Natural killer cell treated with Interleukin-12 subunit alpha and Interleukin-12 subunit beta and Interleukin-15 and Interleukin-18, amount 100 ng/mL, for 72 hours (primary cell): ENCODE data around the gene TRMT1. TPM values are rescaled to one million over a fixed set of nuclear protein-coding genes. Genes with fewer than 3 reads are reported as not detected.
A peak's percentile ranks its signal among the peaks of the same experiment; 100 is the strongest.

Experiments
- ATAC-seq, 2 donors: fragments of 150-1000 bp; cut with Tn5 transposase in 1 of 2; sonication (Bioruptor Pico), chemical (Tn5 transposase) in 1 of 2; 2 replicates each; pipeline ENCODE4 v1.10.0; 2021
- DNase-seq: peaks from one replicate; pipeline ENCODE4 v3.0.0; 2022; ENCODE audit warnings: low spot score
- H3K27ac Mint-ChIP-seq, 2 donors: 1 replicate in 1 of 2; 2 replicates in 1 of 2; pipeline ENCODE4 v1.8.0; 2022; ENCODE audit warnings: mixed read lengths in 2 of 2, mild to moderate bottlenecking in 1 of 2, moderate library complexity in 1 of 2
- H3K27me3 Mint-ChIP-seq, 2 donors: 1 replicate in 1 of 2; 2 replicates in 1 of 2; pipeline ENCODE4 v1.8.0; 2022; ENCODE audit warnings: mixed read lengths in 2 of 2
- H3K36me3 Mint-ChIP-seq: one replicate; pipeline ENCODE4 v1.8.0; 2022; ENCODE audit warnings: mixed read lengths
- H3K4me1 Mint-ChIP-seq, 2 donors: 1 replicate in 1 of 2; 2 replicates in 1 of 2; pipeline ENCODE4 v1.8.0; 2022; ENCODE audit warnings: low read depth in 2 of 2, mixed read lengths in 2 of 2, mild to moderate bottlenecking in 1 of 2
- H3K4me3 Mint-ChIP-seq: one replicate; pipeline ENCODE4 v1.8.0; 2022; ENCODE audit warnings: mixed read lengths
- H3K9me3 Mint-ChIP-seq: 2 replicates; pipeline ENCODE4 v1.8.0; 2022; ENCODE audit warnings: mixed read lengths
- total RNA-seq, 2 donors: library from RNA; stranded (reverse); gene quantifications; one replicate each; pipeline ENCODE4 v1.2.3, GENCODE V29; 2022

The TRMT1 gene
- total RNA-seq, 2 donors from 2014 or later, result 54.6 to 120 TPM

DNA sequence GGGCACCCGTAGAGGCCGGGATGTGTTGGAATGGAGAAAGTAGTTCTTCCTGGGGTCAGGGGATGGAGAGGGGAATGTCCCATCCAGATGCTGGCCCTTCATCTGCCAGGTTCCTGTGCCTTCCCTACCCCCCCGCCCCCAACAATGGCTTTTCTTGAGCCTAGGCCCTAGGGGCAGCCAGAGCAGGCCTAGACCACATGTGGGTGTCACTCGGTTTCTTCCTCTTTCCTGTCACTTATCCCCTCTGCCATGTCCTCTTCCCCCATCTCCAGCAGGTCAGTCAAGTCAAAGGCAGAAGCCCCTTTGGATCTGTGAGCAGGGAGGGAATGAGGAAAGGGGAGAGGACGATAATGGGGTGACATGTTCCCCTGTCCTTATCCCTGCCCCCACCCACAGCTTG is 50.3 kb downstream of the TRMT1 start:
- ATAC-seq (no peak), DNase-seq (no peak)
- no peaks in the 10 kb centered on the region for H3K9me3 Mint-ChIP-seq
- H3K27me3 Mint-ChIP-seq, result peaks cover 14 to 23% of the 10 kb centered on the region in 2 donors
- H3K36me3 Mint-ChIP-seq, result no peaks in the 10 kb centered on the region
- peaks cover 1 to 2% of the 10 kb centered on the region in 2 donors for H3K4me1 Mint-ChIP-seq
- H3K4me3 Mint-ChIP-seq, result no peak overlapping the region
- no peak overlapping the region for H3K27ac Mint-ChIP-seq

DNA sequence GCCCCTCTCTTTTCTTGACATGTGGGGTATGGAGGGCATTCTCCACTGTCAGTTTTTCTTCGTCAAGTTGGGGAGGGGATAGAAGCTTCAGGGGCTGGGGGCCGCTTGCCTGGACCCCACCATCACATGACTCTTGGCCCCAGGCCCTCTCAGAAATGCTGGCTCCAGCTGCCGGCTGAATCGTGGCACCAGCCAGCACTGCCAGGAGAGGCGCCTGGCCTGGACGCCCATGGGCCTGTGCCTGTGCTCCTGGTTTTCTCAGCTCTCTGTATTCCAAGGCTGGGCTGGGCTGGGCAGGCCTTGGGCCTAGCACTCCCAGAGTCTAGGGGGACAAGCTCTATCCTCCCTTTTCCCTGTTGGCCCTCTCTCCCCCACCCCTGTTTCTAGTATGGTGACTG is 52.4 kb downstream of the TRMT1 start:
- Mint-ChIP-seq H3K4me1 (peaks cover 5 to 7% of the 10 kb centered on the region in 2 donors), H3K9me3 (no peaks in the 10 kb centered on the region), H3K4me3 (no peak overlapping the region), H3K27me3 (peaks cover 14 to 21% of the 10 kb centered on the region in 2 donors), H3K27ac (no peak overlapping the region), H3K36me3 (no peaks in the 10 kb centered on the region)
- ATAC-seq (no peak), DNase-seq (no peak)

DNA sequence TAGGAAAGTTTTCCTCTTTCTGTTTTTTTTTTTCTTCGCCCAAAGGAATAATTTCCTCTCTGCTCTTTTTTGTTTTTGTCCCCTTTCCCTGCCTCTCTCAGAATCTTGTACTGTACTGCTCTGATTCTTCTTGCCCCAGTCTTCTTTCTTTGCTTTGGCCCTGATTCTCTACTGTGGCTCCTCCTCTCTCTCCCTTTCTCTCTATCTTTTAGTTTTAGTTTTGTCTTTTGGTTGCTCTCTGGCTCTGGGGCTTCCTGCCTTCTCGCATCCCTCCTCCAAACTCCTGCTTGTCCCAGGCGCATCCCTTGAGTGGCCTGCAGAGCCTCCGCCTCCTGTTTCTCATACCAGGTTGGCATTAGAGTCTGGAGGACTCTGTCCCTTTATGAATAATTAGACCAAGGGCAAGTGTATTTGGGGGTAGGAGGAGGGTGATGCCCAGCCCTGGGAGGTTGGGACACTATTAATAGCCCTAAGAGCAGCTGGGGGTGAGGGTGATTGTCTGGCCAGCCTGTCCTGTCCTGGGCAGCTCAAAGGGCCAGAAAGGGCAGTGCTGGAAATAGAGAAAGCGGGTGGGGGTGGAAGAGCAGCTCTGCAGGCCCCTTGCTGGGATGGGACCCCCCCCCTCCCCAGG is 53.0 kb downstream of the TRMT1 start:
- no peak for DNase-seq
- Mint-ChIP-seq H3K9me3 (no peaks in the 10 kb centered on the region), H3K4me3 (no peak overlapping the region), H3K27ac (no peak overlapping the region), H3K27me3 (peaks cover 14 to 21% of the 10 kb centered on the region in 2 donors), H3K4me1 (peaks cover 5 to 7% of the 10 kb centered on the region in 2 donors), H3K36me3 (no peaks in the 10 kb centered on the region)
- no peak for ATAC-seq

DNA sequence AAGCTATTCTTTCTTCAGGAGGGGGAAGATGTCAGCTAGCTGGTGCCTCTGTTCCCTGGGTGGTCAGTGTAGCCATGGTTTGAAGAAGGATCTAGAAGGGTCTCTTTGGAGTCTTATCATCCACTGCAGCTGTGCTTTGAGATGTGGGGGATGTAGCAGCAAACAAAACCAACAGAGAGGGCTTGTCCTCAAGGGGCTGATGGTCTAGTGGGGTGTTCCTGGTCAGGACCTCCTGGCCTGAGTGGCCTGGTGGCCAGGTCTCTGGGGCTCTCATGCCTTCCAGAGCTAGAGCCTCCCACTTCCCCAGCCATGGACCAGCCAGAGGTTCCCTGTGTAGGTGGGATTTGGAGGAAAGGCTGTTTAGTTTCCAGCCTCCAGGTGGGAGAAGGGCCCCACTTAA is 54.2 kb downstream of the TRMT1 start:
- no peak for DNase-seq
- Mint-ChIP-seq H3K9me3 (no peaks in the 10 kb centered on the region), H3K36me3 (no peaks in the 10 kb centered on the region), H3K4me3 (no peak overlapping the region), H3K27me3 (peaks cover 14 to 21% of the 10 kb centered on the region in 2 donors), H3K4me1 (peaks cover 5 to 7% of the 10 kb centered on the region in 2 donors), H3K27ac (no peak overlapping the region)
- ATAC-seq, result no peak

DNA sequence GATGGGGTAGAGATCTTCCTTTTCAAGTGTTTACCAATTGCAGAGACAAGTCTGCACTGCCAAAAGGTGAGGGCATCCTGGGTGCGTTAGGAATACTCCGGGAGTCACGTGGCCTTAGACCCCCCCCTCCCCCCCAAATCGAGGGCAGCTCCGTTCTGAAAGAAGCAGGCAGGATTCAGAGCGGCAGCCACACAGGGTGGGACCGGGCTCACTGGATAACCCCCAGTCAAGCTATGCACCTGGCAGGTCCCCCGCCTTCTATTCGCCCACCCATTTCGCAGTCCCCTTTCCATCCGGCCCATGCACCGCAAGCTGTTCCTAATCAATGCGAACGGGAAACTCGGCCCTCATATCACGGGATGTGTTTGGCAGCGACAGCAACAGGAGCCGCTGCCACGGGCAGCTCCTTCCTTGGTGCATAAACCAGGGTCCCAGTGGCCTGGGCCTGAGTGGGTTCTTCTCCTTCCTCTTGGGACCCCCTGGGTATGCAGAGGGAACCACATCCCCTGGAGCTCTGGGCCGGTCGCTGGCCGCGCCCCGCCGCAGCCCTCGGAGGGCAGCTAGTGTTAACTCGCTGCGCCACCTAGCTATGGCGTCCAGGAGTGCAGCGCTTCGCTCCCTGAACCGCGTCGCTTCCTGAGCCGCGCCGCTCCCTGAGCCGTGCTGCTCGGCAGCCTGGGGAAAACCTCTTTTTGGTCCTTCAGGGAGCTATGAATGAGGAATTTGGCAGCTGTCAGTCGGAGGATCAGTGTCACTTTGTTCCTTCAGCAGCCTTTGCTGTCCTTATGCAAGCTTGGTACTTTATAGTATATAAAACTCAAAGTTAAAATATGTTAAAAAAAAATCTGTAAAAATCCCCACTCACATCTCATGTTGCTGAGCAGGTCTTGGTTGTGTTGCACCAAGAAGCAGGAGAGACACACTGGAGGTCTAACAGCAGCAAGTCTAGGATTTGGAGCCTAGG is 55.3 kb downstream of the TRMT1 start:
- no peaks in the 10 kb centered on the region for H3K36me3 Mint-ChIP-seq
- ATAC-seq, result peak; percentile 87 to 93
- H3K4me1 Mint-ChIP-seq, result peaks cover 5 to 7% of the 10 kb centered on the region in 2 donors
- peak; percentile 72 for DNase-seq
- H3K27ac Mint-ChIP-seq, result no peak overlapping the region
- H3K4me3 Mint-ChIP-seq, result peak overlapping the region; percentile 82
- H3K9me3 Mint-ChIP-seq, result no peaks in the 10 kb centered on the region
- peaks cover 14 to 21% of the 10 kb centered on the region in 2 donors for H3K27me3 Mint-ChIP-seq

DNA sequence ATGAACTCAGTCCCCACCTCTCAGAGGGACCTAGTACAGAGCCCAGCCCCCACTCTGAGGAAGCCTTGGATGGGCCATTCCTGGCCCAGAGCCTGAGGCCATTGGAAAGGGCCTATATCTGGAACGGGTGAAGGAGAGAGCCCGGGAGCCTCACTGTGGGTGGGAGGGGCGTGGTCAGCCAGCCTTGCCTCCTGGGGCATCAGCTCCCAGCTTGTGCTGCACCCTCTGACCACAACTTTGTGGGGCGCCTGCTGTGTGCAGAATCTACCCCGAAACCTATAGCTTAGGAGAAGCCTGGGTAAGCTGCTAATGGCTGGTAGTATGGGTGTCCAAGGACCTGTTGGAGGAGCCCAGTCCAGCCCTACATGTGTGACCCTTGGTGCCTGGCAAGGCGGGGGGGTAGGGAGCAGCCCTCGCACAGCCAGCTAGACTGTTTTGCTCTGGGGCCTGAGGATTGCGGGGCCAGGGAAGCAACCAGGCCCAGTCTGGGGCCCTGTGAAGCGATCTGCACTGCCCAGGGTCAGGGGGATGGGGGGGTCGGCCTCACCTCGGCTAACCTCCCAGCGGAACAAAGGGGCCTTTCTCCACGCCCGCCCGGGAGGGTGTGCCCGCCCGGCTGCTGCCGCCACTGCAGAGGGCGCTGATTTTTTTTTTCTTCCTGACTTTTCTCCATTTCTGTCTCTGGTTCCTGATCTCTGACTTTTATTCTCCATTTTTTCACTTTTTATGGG is 56.1 kb downstream of the TRMT1 start:
- H3K9me3 Mint-ChIP-seq, result no peaks in the 10 kb centered on the region
- no peak overlapping the region for H3K4me3 Mint-ChIP-seq
- DNase-seq, result no peak
- H3K36me3 Mint-ChIP-seq, result no peaks in the 10 kb centered on the region
- no peak overlapping the region for H3K27ac Mint-ChIP-seq
- ATAC-seq, result no peak
- peaks cover 5 to 7% of the 10 kb centered on the region in 2 donors for H3K4me1 Mint-ChIP-seq
- H3K27me3 Mint-ChIP-seq, result peaks cover 14 to 23% of the 10 kb centered on the region in 2 donors

DNA sequence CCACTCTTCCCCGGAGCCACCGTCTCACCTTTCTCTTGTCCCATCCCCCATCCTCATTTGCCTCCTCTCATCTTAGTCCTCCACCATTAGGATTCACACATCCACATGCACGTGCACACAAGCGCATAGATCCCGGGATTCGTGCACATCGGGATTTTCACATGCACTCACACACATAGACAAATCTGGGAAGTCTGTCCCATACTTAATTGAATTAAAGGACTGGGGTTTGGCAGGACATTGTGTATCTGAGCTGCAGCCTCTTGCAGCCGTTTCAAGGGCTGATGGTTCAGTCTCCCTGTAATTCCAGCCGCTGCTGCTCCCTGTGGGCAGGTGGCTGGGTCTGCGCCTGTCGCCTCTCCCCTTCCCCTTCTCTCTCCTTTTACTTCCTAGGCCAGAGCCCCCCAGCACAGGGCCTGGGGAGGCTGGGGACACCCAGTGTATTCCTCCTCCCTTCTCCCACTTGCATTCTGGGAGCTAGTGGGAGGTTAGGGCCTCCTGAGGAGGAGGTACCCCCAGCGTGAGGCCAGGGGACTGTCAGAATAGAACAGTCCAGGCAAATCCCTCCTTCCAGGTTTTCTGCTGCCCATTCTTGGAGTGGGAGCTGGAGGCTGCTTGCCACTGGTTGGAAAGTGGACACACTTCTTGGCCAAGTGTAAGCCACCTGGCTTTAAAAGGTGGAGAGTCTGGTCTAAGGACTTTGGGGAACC is 57.4 kb downstream of the TRMT1 start:
- H3K36me3 Mint-ChIP-seq, result no peaks in the 10 kb centered on the region
- no peaks in the 10 kb centered on the region for H3K9me3 Mint-ChIP-seq
- H3K4me1 Mint-ChIP-seq, result peaks cover 5 to 7% of the 10 kb centered on the region in 2 donors
- no peak overlapping the region for H3K27ac Mint-ChIP-seq
- no peak overlapping the region for H3K4me3 Mint-ChIP-seq
- ATAC-seq, result no peak
- DNase-seq, result no peak
- H3K27me3 Mint-ChIP-seq, result peaks cover 14 to 23% of the 10 kb centered on the region in 2 donors

DNA sequence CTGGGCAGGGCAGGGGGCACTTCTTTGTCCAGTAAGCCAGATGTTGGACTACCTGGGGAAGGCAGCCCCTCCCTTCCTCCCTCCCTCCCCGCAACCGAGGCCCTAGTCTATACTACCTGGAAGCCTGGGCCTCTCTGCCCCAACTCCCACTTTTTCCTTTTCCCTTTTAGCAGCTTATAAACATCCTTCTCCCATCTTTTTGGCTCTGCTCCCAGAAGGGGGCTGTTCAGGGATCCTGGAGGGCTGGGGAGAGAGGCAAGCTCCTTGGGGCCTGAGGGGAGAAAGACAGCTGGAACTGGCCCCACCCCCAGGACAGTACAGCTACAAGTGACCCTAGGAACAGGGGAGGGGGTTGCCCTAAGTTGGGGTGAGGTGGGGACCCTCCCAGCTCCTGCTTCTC is 58.8 kb downstream of the TRMT1 start:
- ATAC-seq, result no peak
- H3K9me3 Mint-ChIP-seq, result no peaks in the 10 kb centered on the region
- H3K4me1 Mint-ChIP-seq, result peaks cover 5 to 7% of the 10 kb centered on the region in 2 donors
- H3K4me3 Mint-ChIP-seq, result no peak overlapping the region
- no peak for DNase-seq
- H3K27me3 Mint-ChIP-seq, result peaks cover 5 to 21% of the 10 kb centered on the region in 2 donors
- H3K36me3 Mint-ChIP-seq, result no peaks in the 10 kb centered on the region
- H3K27ac Mint-ChIP-seq, result no peak overlapping the region

DNA sequence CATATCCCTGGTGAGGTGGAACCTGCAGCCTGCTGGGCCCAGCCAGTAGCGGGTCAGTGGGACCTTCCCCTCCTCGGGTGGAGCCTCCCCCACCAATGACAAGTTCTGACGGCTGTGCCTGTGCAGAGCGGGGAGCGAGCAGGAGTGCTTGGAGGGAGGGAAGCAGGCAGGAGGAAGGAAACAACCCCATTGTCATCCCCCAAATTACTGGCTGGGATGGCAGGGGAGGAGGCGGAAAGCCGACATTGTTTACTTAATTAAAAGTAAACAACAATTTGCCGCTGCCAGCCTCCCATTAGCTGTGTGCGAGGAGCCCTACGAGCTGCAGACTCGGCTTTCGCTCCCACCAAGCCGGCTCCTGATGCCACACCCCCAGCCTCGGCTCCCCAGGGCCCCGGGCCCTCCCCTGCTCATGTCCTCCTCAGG is 59.4 kb downstream of the TRMT1 start:
- no peak for ATAC-seq
- H3K4me1 Mint-ChIP-seq, result peaks cover 5 to 7% of the 10 kb centered on the region in 2 donors
- H3K36me3 Mint-ChIP-seq, result no peaks in the 10 kb centered on the region
- peaks cover 5 to 21% of the 10 kb centered on the region in 2 donors for H3K27me3 Mint-ChIP-seq
- no peak overlapping the region for H3K4me3 Mint-ChIP-seq
- no peak overlapping the region for H3K27ac Mint-ChIP-seq
- H3K9me3 Mint-ChIP-seq, result no peaks in the 10 kb centered on the region
- DNase-seq, result no peak

DNA sequence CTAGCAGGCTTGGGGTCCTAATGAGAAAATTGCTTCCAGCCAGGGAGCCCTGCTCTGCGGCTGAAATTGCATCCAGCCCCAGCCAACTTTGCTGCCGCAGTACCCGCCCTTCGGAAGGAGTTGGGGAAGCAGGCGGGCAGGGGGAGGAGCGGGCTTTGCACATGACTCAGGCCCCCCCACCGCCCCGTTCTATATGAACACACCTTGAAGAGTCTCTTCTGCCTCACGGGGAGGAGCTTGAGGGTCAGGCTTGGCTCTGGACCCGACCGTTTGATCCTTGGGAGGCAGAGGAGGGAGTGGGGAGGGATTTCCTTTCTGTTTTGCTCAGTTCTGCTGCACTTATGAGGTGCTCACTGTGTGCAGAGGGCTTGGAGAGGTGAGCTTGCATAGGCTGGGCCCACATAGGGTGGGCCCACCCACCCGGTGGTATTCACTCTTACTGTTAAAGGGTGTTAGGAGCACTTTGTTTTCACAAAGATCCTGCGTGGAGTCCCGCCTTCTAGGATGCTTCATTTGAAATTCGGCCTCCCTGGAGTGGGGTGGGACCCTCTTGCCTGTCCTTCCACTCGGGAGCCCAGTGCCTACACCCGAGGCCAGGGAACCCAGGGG is 60.4 kb downstream of the TRMT1 start:
- Mint-ChIP-seq H3K27me3 (peaks cover 8 to 24% of the 10 kb centered on the region in 2 donors), H3K9me3 (no peaks in the 10 kb centered on the region), H3K27ac (no peak overlapping the region), H3K4me1 (peaks cover 9 to 11% of the 10 kb centered on the region in 2 donors), H3K36me3 (no peaks in the 10 kb centered on the region), H3K4me3 (no peak overlapping the region)
- ATAC-seq (no peak), DNase-seq (no peak)

DNA sequence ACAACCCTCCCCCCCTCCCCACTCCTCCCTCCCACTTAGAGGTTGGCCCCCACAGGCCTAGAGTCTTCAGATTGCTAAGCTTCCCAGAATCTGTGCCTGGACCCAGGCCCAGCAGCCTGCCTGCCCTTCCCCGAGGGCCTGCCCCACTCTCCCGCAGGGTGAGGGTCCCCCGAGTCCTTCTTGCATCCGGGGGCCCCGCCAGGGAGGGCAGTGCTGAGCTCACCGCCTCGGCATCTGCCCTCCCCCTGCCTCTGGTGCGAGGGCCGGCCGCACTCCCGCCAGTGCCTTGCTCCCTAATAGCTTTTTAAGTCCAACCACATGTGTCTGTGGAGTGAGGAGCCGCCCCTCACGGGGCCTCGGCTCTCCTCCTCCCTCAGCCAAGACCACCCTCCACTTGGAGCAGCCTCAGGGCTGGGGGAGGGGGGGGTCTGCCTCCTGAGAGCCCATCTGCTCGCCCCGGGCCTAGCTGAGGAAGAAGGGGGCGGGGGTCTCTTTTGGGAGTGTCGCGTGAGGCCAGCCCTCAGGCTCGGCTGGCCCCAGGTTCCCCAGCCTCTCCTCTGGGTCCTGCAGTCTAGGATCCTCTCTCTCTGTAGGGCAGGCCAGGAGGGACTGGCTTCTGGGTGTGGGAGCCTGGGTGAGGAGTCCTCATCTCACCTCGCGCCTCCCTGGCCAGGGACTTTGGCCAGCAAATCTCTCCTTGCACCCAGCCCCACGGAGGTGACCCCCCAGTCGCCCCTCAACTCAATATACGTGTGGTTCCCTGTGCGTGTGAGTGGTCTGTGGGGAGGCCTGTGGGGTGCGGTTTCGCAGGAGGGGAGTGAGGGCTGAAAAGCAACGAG is 61.1 kb downstream of the TRMT1 start:
- Mint-ChIP-seq H3K9me3 (no peaks in the 10 kb centered on the region), H3K27ac (no peak overlapping the region), H3K4me1 (peaks cover 6% of the 10 kb centered on the region in 2 donors), H3K4me3 (no peak overlapping the region), H3K36me3 (no peaks in the 10 kb centered on the region), H3K27me3 (peaks cover 9 to 20% of the 10 kb centered on the region in 2 donors)
- DNase-seq (no peak), ATAC-seq (no peak)
